Measurements from ENCODE around the gene CD33. TPM values are rescaled to one million over a fixed set of nuclear protein-coding genes. Genes with fewer than 3 reads are reported as not detected.

The CD33 gene
- total RNA-seq, 1 experiment from 2014 or later, result 0.35 TPM

- peaks cover 7% of the 10 kb centered on the region for H3K23me2 ChIP-seq (ENCODE audit: insufficient read length, low read depth, low read length, poor library complexity, severe bottlenecking)
- H4K91ac ChIP-seq (ENCODE audit: insufficient read length, low read depth, low read length), result no peak overlapping the region
- H2BK15ac ChIP-seq (ENCODE audit: low read depth, low read length), result no peak overlapping the region
- no peaks in the 10 kb centered on the region; the same call in 1 of the 2 replicates for H3K4me1 ChIP-seq (ENCODE audit: insufficient read depth, low read length)
- H3K79me2 ChIP-seq (ENCODE audit: insufficient read depth, low read length), result no peaks in the 10 kb centered on the region
- H3K9ac ChIP-seq (ENCODE audit: extremely low read depth, insufficient read length, low read length), result no peak overlapping the region
- no peak overlapping the region for H4K8ac ChIP-seq (replicated peaks; ENCODE audit: insufficient read length, low read depth, low read length)
- H4K5ac ChIP-seq (ENCODE audit: insufficient read length, low read depth, low read length), result no peak overlapping the region
- no peak overlapping the region for H2BK120ac ChIP-seq (ENCODE audit: low read depth, low read length, poor library complexity, severe bottlenecking)
- TF ChIP-seq CTCF (conservative IDR thresholded peaks at IDR 0.05), result no peak
- no peaks in the 10 kb centered on the region for H3K79me1 ChIP-seq (ENCODE audit: insufficient read depth, low read depth, low read length, poor library complexity, severe bottlenecking)
- no peak for DNase-seq
- H3K27ac ChIP-seq (ENCODE audit: insufficient read length, low read depth, low read length), result no peak overlapping the region
- no peaks in the 10 kb centered on the region for H3K4me1 Mint-ChIP-seq
- no peak overlapping the region for H2BK12ac ChIP-seq (ENCODE audit: insufficient read length, low read depth, low read length)
- H3K9me3 Mint-ChIP-seq, result peaks cover 0 to 86% of the 10 kb centered on the region in 2 experiments; a peak in 3 of 5 replicates
- no peak overlapping the region for H3K18ac ChIP-seq (ENCODE audit: insufficient read length, low read depth, low read length)
- H2BK20ac ChIP-seq (ENCODE audit: low read depth, low read length, poor library complexity, severe bottlenecking), result no peak overlapping the region
- H2AFZ ChIP-seq (ENCODE audit: low read length), result no peak overlapping the region
- H3K23ac ChIP-seq (ENCODE audit: insufficient read length, low read depth, low read length), result no peak overlapping the region
- H3K4ac ChIP-seq (ENCODE audit: low read depth, low read length), result no peak overlapping the region
- H3K36me3 Mint-ChIP-seq (ENCODE audit: insufficient read depth in 1 of 3, low read depth in 3 of 3), result no peaks in the 10 kb centered on the region
- H2BK5ac ChIP-seq (ENCODE audit: insufficient read length, low read length), result no peak overlapping the region
- no peak overlapping the region for H3K56ac ChIP-seq (ENCODE audit: insufficient read length, low read depth, low read length)
- H3K27me3 ChIP-seq (ENCODE audit: insufficient read depth, low read length), result no peaks in the 10 kb centered on the region
- WGBS (ENCODE audit: extremely low coverage, insufficient read length, low lambda C conversion rate), result no CpG with 5 or more reads among the region's 2 CpGs
- H3T11ph ChIP-seq (ENCODE audit: low read length), result no peak overlapping the region
- no peaks in the 10 kb centered on the region for H3K9me3 ChIP-seq (ENCODE audit: control insufficient read depth, low read depth, low read length)
- no peak overlapping the region for H3K4me3 Mint-ChIP-seq
- H2AK5ac ChIP-seq (ENCODE audit: insufficient read length, low read length), result no peak overlapping the region
- H3K4me2 ChIP-seq (ENCODE audit: insufficient read depth, insufficient read length, low read length), result no peak overlapping the region
- no peak overlapping the region for H3K27ac Mint-ChIP-seq
- peaks cover 17% of the 10 kb centered on the region for H3K27me3 Mint-ChIP-seq (ENCODE audit: low read depth)
- H4K20me1 ChIP-seq (ENCODE audit: control insufficient read depth, insufficient read depth, insufficient read length), result no peaks in the 10 kb centered on the region
- no peak overlapping the region for H3K14ac ChIP-seq (ENCODE audit: insufficient read depth, low read length)
Observed at GRCh38 chr19:51207747-51208146, 17.1 kb upstream of the CD33 start.

All from H9 (cell line).